K562 (cell line): Measurements from ENCODE around the gene LYPD5. TPM values are rescaled to one million over a fixed set of nuclear protein-coding genes. Genes with fewer than 3 reads are reported as not detected.
A peak's percentile ranks its signal among the peaks of the same experiment; 100 is the strongest.

ENCODE experiments used
- DMBX1 ChIP-seq: fragments of 250-450 bp; sonication (Bioruptor Pico); IDR thresholded peaks from 2 replicates; pipeline ENCODE4 v1.8.0; 2022; ENCODE audit warnings: inconsistent platforms, mild to moderate bottlenecking, moderate library complexity, borderline replicate concordance
- HCFC1 ChIP-seq: IDR thresholded peaks from 2 replicates; pipeline ENCODE4 v1.6.1; 2012; ENCODE audit warnings: low read depth, low read length, improper control_type of control experiment
- MLLT1 ChIP-seq, 2 experiments: fragments of 450-650 bp; IDR thresholded peaks; 2 replicates each; pipeline ENCODE4 v1.6.1; 2016
- MYNN ChIP-seq, 2 experiments: sonication (generic); formaldehyde crosslinking in 1 of 2; IDR thresholded peaks; 2 replicates each; pipeline versions ENCODE4 v1.5.0 to v1.6.1; 2016 to 2020; ENCODE audit warnings: antibody characterized with exemption in 1 of 2, missing genetic modification reagents in 1 of 2
- PHTF2 ChIP-seq: fragments of 250-450 bp; sonication (Bioruptor Pico); IDR thresholded peaks from 2 replicates; pipeline ENCODE4 v1.5.0; 2021; ENCODE audit warnings: mild to moderate bottlenecking
- SMC3 ChIP-seq: conservative IDR thresholded peaks from 2 replicates; pipeline ENCODE4 v1.6.1; 2011; ENCODE audit warnings: low read depth, low read length, improper control_type of control experiment; ENCODE audit not compliant: insufficient read depth
- TAF15 ChIP-seq: fragments of 200-400 bp; formaldehyde crosslinking; IDR thresholded peaks from 2 replicates; pipeline ENCODE4 v1.6.1; 2017; ENCODE audit warnings: mild to moderate bottlenecking, low read depth, low read length, moderate library complexity
- TCF15 ChIP-seq: fragments of 250-450 bp; sonication (Bioruptor Pico); IDR thresholded peaks from 2 replicates; pipeline ENCODE4 v1.8.0; 2022; ENCODE audit warnings: moderate library complexity, mild to moderate bottlenecking, inconsistent platforms
- polyA plus RNA-seq, 8 experiments: library from polyadenylated mRNA; depleted of rRNA in 4 of 8; stranded (reverse) in 5 of 8; unstranded in 3 of 8; fragments of >200 nt; fragmentation: Nextera tagmentation in 2 of 8; fragmentation: Illumina TruSeq in 1 of 8; extraction: Ambion mirVana in 2 of 8; extraction: Trizol in 1 of 8; gene quantifications; 2 replicates each; pipeline versions ENCODE4 v1.2.1 to v1.2.3, GENCODE V29; 2011 to 2014; ENCODE audit warnings: inconsistent platforms in 1 of 8, missing spikeins in 1 of 8
- total RNA-seq, 7 experiments: library from RNA; depleted of rRNA in 6 of 7; stranded (reverse); fragments of >200 nt in 6 of 7; fragmentation: Illumina TruSeq in 2 of 7; extraction: Trizol in 2 of 7; gene quantifications; 2 replicates each; pipeline versions ENCODE4 v1.2.1 to v1.2.3, GENCODE V29; 2011 to 2021; ENCODE audit warnings: low replicate concordance in 1 of 7
- TF ChIP-seq, protein P1 (sequence below): fragments of 450-650 bp; IDR thresholded peaks from 2 replicates; pipeline ENCODE4 v1.6.1; 2016; ENCODE audit warnings: missing biosample characterization, missing genetic modification characterization
- TF ChIP-seq, protein P2 (sequence below): sonication (generic); formaldehyde crosslinking; IDR thresholded peaks from 2 replicates; pipeline ENCODE4 v1.8.1; 2023; ENCODE audit warnings: missing genetic modification reagents, mild to moderate bottlenecking, borderline replicate concordance
- TF ChIP-seq, protein P3 (sequence below): fragments of 450-650 bp; IDR thresholded peaks from 2 replicates; pipeline ENCODE4 v1.6.1; 2016; ENCODE audit warnings: mild to moderate bottlenecking
- TF ChIP-seq, protein P4 (sequence below): fragments of 450-650 bp; formaldehyde crosslinking; conservative IDR thresholded peaks from 2 replicates; pipeline ENCODE4 v1.4.0; 2022; ENCODE audit warnings: mild to moderate bottlenecking, missing genetic modification characterization

Gene LYPD5
- total and polyA plus RNA-seq, 9 of the 15 experiments (the other 6 are each of a cell fraction or from before 2014, with no cell fraction given), result 0.03 to 0.22 (median 0.10) TPM; not detected in 3

DNA sequence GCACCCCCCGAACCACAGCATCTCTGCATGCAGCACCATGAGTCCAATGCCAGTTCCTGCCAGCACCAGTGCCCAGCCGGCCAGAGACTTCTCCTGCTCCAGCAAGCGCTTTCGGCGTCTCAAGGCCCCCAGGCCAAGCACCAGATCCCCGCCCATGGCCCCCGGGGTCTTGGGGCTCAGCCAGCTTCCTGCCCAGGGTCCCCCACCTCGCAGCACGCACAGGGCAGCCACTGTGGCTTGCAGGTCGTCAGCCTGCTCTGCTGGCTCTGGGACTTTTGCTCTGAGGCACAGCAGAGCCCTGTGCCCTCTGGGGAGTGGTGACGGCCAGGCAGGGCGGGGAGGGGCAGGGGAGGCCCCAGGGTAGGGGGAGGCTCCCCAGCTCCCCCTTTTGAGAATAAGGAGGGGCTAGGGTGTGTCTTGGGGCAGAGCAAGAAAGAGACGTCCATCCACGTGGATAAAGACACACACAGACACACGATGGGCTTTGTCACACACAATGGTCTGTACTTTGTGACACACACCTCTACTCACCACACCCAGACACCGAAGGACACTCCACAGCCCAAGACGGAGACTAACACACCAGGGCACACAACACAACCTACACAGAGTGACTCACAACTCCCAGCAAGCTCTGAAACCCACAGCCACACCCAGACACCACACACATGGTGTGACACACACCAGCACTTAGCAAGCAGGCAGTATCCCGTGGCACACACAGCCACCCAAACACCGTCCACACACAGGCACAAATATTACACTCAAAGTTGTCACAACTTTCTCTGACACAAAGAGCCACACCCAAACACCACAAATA, 21.3 kb downstream of the LYPD5 start, which contains the start of gene KCNN4 (continued):
- TF ChIP-seq, protein P1, sequence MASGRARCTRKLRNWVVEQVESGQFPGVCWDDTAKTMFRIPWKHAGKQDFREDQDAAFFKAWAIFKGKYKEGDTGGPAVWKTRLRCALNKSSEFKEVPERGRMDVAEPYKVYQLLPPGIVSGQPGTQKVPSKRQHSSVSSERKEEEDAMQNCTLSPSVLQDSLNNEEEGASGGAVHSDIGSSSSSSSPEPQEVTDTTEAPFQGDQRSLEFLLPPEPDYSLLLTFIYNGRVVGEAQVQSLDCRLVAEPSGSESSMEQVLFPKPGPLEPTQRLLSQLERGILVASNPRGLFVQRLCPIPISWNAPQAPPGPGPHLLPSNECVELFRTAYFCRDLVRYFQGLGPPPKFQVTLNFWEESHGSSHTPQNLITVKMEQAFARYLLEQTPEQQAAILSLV (tag), result no peak
- no peak for TF ChIP-seq TCF15 (CRISPR knock-in tag)
- peak; percentile 46 to 61; a peak in 1 of 4 replicates for TF ChIP-seq MLLT1 (IDR thresholded peaks at IDR 0.05)
- no peak for TF ChIP-seq PHTF2 (CRISPR knock-in tag)
- TF ChIP-seq, protein P2, sequence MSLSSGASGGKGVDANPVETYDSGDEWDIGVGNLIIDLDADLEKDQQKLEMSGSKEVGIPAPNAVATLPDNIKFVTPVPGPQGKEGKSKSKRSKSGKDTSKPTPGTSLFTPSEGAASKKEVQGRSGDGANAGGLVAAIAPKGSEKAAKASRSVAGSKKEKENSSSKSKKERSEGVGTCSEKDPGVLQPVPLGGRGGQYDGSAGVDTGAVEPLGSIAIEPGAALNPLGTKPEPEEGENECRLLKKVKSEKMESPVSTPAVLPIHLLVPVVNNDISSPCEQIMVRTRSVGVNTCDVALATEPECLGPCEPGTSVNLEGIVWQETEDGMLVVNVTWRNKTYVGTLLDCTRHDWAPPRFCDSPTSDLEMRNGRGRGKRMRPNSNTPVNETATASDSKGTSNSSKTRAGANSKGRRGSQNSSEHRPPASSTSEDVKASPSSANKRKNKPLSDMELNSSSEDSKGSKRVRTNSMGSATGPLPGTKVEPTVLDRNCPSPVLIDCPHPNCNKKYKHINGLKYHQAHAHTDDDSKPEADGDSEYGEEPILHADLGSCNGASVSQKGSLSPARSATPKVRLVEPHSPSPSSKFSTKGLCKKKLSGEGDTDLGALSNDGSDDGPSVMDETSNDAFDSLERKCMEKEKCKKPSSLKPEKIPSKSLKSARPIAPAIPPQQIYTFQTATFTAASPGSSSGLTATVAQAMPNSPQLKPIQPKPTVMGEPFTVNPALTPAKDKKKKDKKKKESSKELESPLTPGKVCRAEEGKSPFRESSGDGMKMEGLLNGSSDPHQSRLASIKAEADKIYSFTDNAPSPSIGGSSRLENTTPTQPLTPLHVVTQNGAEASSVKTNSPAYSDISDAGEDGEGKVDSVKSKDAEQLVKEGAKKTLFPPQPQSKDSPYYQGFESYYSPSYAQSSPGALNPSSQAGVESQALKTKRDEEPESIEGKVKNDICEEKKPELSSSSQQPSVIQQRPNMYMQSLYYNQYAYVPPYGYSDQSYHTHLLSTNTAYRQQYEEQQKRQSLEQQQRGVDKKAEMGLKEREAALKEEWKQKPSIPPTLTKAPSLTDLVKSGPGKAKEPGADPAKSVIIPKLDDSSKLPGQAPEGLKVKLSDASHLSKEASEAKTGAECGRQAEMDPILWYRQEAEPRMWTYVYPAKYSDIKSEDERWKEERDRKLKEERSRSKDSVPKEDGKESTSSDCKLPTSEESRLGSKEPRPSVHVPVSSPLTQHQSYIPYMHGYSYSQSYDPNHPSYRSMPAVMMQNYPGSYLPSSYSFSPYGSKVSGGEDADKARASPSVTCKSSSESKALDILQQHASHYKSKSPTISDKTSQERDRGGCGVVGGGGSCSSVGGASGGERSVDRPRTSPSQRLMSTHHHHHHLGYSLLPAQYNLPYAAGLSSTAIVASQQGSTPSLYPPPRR (CRISPR knock-in tag), result no peak
- TF ChIP-seq, protein P3, sequence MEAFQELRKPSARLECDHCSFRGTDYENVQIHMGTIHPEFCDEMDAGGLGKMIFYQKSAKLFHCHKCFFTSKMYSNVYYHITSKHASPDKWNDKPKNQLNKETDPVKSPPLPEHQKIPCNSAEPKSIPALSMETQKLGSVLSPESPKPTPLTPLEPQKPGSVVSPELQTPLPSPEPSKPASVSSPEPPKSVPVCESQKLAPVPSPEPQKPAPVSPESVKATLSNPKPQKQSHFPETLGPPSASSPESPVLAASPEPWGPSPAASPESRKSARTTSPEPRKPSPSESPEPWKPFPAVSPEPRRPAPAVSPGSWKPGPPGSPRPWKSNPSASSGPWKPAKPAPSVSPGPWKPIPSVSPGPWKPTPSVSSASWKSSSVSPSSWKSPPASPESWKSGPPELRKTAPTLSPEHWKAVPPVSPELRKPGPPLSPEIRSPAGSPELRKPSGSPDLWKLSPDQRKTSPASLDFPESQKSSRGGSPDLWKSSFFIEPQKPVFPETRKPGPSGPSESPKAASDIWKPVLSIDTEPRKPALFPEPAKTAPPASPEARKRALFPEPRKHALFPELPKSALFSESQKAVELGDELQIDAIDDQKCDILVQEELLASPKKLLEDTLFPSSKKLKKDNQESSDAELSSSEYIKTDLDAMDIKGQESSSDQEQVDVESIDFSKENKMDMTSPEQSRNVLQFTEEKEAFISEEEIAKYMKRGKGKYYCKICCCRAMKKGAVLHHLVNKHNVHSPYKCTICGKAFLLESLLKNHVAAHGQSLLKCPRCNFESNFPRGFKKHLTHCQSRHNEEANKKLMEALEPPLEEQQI, result no peak
- no peak for TF ChIP-seq DMBX1
- 0 out of 2 replicates have a peak, but pooled peaks have one; percentile 50 for TF ChIP-seq MYNN (IDR thresholded peaks at IDR 0.05)
- TF ChIP-seq MYNN (CRISPR knock-in tag; IDR thresholded peaks at IDR 0.05), result no peak
- TF ChIP-seq, protein P4, sequence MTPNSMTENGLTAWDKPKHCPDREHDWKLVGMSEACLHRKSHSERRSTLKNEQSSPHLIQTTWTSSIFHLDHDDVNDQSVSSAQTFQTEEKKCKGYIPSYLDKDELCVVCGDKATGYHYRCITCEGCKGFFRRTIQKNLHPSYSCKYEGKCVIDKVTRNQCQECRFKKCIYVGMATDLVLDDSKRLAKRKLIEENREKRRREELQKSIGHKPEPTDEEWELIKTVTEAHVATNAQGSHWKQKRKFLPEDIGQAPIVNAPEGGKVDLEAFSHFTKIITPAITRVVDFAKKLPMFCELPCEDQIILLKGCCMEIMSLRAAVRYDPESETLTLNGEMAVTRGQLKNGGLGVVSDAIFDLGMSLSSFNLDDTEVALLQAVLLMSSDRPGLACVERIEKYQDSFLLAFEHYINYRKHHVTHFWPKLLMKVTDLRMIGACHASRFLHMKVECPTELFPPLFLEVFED (CRISPR knock-in tag), result no peak
- TF ChIP-seq TAF15, result no peak
- no peak for TF ChIP-seq HCFC1
- TF ChIP-seq SMC3, result no peak
